ENCODE results near the gene ZNF407.

The ZNF407 gene

GRCh38 chr18:74631623-74632350 is 34.1 kb downstream of the ZNF407 start:
- no peak for DNase-seq

- DNase-seq = no peak
These were observed 34.6 kb downstream of the ZNF407 start for GRCh38 chr18:74632351-74632679.

- DNase-seq = no peak
These were observed 35.2 kb downstream of the ZNF407 start for GRCh38 chr18:74632856-74633255.

- DNase-seq = no peak
These were observed 36.1 kb downstream of the ZNF407 start for GRCh38 chr18:74633652-74634352.

GRCh38 chr18:74635224-74635975 is 37.7 kb downstream of the ZNF407 start:
- DNase-seq = no peak

GRCh38 chr18:74637070-74637469 is 39.4 kb downstream of the ZNF407 start:
- DNase-seq = no peak

- no peak for DNase-seq
These were observed 40.5 kb downstream of the ZNF407 start for GRCh38 chr18:74638210-74638609.

- no peak for DNase-seq
These were observed 47.0 kb downstream of the ZNF407 start for GRCh38 chr18:74644713-74645112.

GRCh38 chr18:74645679-74646078 is 48.0 kb downstream of the ZNF407 start:
- no peak for DNase-seq

GRCh38 chr18:74651327-74652128 is 53.9 kb downstream of the ZNF407 start:
- DNase-seq = no peak

- DNase-seq = no peak
These were observed 54.8 kb downstream of the ZNF407 start for GRCh38 chr18:74652392-74652988.

GRCh38 chr18:74654638-74655037 is 57.0 kb downstream of the ZNF407 start:
- DNase-seq = no peak

GRCh38 chr18:74661008-74661407 is 63.3 kb downstream of the ZNF407 start:
- no peak for DNase-seq

- no peak for DNase-seq
These were observed 64.0 kb downstream of the ZNF407 start for GRCh38 chr18:74661691-74662090.

- DNase-seq = no peak
These were observed 65.0 kb downstream of the ZNF407 start for GRCh38 chr18:74662622-74663021.

- no peak for DNase-seq
These were observed 67.7 kb downstream of the ZNF407 start for GRCh38 chr18:74665346-74665745.

GRCh38 chr18:74665905-74666304 is 68.2 kb downstream of the ZNF407 start:
- DNase-seq = no peak

- no peak for DNase-seq
These were observed 71.6 kb downstream of the ZNF407 start for GRCh38 chr18:74669136-74669798.

GRCh38 chr18:74672371-74672770 is 74.7 kb downstream of the ZNF407 start:
- no peak for DNase-seq

GRCh38 chr18:74674487-74674886 is 76.8 kb downstream of the ZNF407 start:
- DNase-seq = no peak

GRCh38 chr18:74679006-74679678 is 81.5 kb downstream of the ZNF407 start:
- DNase-seq = no peak

- no peak for DNase-seq
These were observed 82.0 kb downstream of the ZNF407 start for GRCh38 chr18:74679679-74680076.

All from stimulated activated naive CD4-positive, alpha-beta T cell treated with Interleukin-2 at 50 U/mL for 16 hours (primary cell).